ENCODE measurements around the gene CCDC126.

DNA sequence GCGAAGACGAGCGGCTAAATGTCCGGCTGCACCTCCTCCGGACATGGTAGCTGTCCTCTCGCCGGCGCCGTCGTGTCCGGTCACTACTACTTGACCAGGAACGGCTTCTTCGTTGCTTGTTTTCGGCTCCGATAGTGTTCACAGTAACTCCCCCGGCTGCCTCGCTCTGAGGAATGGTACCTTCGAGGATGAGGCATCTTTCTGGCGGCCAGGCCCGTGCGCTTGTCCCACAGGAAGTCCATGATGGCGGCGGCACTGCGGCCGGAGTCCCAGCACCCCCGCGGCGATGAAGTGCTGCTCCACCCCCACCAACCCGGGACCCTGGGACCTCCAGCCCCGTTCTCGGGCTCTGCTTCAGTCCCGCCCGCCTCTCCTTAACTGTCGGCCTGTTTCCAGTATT is 11.0 kb upstream of the CCDC126 start:
- TF ChIP-seq ZNF331 (CRISPR knock-in tag; IDR thresholded peaks at IDR 0.05; ENCODE audit: low read depth) (no peak), STAT1 (IDR thresholded peaks at IDR 0.05; ENCODE audit: unreplicated experiment) (no peak), POLR2AphosphoS5 (IDR thresholded peaks at IDR 0.05; ENCODE audit: low read depth) (no peak), CREB1 (CRISPR knock-in tag; IDR thresholded peaks at IDR 0.05; ENCODE audit: low read depth) (no peak), EZH2phosphoT487 (IDR thresholded peaks at IDR 0.05; ENCODE audit: unreplicated experiment) (no peak), EZH2 (IDR thresholded peaks at IDR 0.05; ENCODE audit: low read depth, unreplicated experiment) (no peak), JUNB (IDR thresholded peaks at IDR 0.05; ENCODE audit: unreplicated experiment) (no peak), ZNF114 (CRISPR knock-in tag; IDR thresholded peaks at IDR 0.05) (no peak), NANOG (IDR thresholded peaks at IDR 0.05; ENCODE audit: borderline replicate concordance) (no peak)
- TF ChIP-seq, protein P1, sequence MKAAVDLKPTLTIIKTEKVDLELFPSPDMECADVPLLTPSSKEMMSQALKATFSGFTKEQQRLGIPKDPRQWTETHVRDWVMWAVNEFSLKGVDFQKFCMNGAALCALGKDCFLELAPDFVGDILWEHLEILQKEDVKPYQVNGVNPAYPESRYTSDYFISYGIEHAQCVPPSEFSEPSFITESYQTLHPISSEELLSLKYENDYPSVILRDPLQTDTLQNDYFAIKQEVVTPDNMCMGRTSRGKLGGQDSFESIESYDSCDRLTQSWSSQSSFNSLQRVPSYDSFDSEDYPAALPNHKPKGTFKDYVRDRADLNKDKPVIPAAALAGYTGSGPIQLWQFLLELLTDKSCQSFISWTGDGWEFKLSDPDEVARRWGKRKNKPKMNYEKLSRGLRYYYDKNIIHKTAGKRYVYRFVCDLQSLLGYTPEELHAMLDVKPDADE (IDR thresholded peaks at IDR 0.05) = no peak
- TF ChIP-seq, protein P2, sequence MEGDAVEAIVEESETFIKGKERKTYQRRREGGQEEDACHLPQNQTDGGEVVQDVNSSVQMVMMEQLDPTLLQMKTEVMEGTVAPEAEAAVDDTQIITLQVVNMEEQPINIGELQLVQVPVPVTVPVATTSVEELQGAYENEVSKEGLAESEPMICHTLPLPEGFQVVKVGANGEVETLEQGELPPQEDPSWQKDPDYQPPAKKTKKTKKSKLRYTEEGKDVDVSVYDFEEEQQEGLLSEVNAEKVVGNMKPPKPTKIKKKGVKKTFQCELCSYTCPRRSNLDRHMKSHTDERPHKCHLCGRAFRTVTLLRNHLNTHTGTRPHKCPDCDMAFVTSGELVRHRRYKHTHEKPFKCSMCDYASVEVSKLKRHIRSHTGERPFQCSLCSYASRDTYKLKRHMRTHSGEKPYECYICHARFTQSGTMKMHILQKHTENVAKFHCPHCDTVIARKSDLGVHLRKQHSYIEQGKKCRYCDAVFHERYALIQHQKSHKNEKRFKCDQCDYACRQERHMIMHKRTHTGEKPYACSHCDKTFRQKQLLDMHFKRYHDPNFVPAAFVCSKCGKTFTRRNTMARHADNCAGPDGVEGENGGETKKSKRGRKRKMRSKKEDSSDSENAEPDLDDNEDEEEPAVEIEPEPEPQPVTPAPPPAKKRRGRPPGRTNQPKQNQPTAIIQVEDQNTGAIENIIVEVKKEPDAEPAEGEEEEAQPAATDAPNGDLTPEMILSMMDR (conservative IDR thresholded peaks at IDR 0.05; ENCODE audit: low read depth in 2 of 2) = no peak
- TF ChIP-seq, protein P3, sequence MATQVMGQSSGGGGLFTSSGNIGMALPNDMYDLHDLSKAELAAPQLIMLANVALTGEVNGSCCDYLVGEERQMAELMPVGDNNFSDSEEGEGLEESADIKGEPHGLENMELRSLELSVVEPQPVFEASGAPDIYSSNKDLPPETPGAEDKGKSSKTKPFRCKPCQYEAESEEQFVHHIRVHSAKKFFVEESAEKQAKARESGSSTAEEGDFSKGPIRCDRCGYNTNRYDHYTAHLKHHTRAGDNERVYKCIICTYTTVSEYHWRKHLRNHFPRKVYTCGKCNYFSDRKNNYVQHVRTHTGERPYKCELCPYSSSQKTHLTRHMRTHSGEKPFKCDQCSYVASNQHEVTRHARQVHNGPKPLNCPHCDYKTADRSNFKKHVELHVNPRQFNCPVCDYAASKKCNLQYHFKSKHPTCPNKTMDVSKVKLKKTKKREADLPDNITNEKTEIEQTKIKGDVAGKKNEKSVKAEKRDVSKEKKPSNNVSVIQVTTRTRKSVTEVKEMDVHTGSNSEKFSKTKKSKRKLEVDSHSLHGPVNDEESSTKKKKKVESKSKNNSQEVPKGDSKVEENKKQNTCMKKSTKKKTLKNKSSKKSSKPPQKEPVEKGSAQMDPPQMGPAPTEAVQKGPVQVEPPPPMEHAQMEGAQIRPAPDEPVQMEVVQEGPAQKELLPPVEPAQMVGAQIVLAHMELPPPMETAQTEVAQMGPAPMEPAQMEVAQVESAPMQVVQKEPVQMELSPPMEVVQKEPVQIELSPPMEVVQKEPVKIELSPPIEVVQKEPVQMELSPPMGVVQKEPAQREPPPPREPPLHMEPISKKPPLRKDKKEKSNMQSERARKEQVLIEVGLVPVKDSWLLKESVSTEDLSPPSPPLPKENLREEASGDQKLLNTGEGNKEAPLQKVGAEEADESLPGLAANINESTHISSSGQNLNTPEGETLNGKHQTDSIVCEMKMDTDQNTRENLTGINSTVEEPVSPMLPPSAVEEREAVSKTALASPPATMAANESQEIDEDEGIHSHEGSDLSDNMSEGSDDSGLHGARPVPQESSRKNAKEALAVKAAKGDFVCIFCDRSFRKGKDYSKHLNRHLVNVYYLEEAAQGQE (IDR thresholded peaks at IDR 0.05; ENCODE audit: unreplicated experiment) = no peak
- TF ChIP-seq, protein P4, sequence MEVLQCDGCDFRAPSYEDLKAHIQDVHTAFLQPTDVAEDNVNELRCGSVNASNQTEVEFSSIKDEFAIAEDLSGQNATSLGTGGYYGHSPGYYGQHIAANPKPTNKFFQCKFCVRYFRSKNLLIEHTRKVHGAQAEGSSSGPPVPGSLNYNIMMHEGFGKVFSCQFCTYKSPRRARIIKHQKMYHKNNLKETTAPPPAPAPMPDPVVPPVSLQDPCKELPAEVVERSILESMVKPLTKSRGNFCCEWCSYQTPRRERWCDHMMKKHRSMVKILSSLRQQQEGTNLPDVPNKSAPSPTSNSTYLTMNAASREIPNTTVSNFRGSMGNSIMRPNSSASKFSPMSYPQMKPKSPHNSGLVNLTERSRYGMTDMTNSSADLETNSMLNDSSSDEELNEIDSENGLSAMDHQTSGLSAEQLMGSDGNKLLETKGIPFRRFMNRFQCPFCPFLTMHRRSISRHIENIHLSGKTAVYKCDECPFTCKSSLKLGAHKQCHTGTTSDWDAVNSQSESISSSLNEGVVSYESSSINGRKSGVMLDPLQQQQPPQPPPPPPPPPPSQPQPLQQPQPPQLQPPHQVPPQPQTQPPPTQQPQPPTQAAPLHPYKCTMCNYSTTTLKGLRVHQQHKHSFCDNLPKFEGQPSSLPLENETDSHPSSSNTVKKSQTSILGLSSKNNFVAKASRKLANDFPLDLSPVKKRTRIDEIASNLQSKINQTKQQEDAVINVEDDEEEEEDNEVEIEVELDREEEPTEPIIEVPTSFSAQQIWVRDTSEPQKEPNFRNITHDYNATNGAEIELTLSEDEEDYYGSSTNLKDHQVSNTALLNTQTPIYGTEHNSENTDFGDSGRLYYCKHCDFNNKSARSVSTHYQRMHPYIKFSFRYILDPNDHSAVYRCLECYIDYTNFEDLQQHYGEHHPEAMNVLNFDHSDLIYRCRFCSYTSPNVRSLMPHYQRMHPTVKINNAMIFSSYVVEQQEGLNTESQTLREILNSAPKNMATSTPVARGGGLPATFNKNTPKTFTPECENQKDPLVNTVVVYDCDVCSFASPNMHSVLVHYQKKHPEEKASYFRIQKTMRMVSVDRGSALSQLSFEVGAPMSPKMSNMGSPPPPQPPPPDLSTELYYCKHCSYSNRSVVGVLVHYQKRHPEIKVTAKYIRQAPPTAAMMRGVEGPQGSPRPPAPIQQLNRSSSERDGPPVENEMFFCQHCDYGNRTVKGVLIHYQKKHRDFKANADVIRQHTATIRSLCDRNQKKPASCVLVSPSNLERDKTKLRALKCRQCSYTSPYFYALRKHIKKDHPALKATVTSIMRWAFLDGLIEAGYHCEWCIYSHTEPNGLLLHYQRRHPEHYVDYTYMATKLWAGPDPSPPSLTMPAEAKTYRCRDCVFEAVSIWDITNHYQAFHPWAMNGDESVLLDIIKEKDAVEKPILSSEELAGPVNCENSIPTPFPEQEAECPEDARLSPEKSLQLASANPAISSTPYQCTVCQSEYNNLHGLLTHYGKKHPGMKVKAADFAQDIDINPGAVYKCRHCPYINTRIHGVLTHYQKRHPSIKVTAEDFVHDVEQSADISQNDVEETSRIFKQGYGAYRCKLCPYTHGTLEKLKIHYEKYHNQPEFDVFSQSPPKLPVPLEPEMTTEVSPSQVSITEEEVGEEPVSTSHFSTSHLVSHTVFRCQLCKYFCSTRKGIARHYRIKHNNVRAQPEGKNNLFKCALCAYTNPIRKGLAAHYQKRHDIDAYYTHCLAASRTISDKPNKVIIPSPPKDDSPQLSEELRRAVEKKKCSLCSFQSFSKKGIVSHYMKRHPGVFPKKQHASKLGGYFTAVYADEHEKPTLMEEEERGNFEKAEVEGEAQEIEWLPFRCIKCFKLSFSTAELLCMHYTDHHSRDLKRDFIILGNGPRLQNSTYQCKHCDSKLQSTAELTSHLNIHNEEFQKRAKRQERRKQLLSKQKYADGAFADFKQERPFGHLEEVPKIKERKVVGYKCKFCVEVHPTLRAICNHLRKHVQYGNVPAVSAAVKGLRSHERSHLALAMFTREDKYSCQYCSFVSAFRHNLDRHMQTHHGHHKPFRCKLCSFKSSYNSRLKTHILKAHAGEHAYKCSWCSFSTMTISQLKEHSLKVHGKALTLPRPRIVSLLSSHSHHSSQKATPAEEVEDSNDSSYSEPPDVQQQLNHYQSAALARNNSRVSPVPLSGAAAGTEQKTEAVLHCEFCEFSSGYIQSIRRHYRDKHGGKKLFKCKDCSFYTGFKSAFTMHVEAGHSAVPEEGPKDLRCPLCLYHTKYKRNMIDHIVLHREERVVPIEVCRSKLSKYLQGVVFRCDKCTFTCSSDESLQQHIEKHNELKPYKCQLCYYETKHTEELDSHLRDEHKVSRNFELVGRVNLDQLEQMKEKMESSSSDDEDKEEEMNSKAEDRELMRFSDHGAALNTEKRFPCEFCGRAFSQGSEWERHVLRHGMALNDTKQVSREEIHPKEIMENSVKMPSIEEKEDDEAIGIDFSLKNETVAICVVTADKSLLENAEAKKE (CRISPR knock-in tag; IDR thresholded peaks at IDR 0.05) = no peak
